Transverse colon (tissue), 4 donors: ENCODE data around the gene TRPV4.

Experiments used
- POLR2AphosphoS5 ChIP-seq, 3 donors: sonication (generic); formaldehyde crosslinking; IDR thresholded peaks; one replicate each; pipeline ENCODE4 v1.6.1; 2016; ENCODE audit warnings: antibody characterized with exemption in 3 of 3
- TF ChIP-seq, protein P1 (sequence below), 5 experiments: fragments of 200-600 bp in 3 of 5; fragments of 450-650 bp in 2 of 5; sonication (generic) in 3 of 5; IDR thresholded peaks; 1 replicate in 2 of 5; 2 replicates in 3 of 5; pipeline ENCODE4 v1.5.1; 2016 to 2017; ENCODE audit warnings: antibody characterized with exemption in 5 of 5, inconsistent platforms in 3 of 5, mild to moderate bottlenecking in 2 of 5, moderate library complexity in 1 of 5

DNA sequence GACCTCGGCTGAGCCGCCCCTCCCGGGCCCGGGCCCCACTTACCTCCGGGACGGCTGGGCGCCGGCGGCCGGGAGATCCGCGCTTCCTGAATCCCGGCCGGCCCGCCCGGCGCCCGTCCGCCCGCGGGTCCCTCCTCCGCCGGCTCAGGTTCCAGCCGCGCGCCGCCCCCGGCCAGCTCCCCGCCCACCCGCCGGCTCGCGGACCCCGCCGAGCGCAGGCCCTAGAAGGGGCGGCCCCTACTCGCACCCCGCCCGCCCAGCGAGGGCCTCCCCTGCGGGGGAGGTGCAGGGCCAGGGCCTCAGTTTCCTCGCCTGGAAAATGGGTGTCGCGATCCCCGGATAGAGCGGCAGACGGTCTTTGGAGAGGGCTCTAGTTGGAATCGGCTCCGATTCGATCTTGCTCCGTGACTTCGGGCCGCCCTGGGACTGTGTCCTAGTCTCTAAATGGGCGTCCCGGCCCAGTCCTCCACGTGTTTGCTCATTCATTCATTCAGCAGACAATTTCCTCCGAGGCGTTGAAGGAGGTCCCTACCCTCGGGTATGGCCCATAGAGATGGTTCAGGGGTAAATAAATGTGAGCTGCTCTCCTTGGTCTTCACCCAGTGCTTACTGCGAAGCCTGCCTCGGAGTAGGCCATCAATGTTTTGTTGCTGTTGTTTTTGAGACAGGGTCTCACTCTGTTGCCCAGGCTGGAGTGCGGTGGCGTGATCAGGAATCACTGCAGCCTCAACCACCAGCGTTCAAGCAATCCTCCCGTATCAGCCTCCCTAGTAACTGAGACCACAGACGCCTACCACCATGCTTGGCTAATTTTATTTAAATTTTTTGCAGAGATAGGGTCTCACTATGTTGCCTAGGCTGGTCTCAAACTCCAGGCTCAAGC is at the start of gene TRPV4:
- TF ChIP-seq, protein P1, sequence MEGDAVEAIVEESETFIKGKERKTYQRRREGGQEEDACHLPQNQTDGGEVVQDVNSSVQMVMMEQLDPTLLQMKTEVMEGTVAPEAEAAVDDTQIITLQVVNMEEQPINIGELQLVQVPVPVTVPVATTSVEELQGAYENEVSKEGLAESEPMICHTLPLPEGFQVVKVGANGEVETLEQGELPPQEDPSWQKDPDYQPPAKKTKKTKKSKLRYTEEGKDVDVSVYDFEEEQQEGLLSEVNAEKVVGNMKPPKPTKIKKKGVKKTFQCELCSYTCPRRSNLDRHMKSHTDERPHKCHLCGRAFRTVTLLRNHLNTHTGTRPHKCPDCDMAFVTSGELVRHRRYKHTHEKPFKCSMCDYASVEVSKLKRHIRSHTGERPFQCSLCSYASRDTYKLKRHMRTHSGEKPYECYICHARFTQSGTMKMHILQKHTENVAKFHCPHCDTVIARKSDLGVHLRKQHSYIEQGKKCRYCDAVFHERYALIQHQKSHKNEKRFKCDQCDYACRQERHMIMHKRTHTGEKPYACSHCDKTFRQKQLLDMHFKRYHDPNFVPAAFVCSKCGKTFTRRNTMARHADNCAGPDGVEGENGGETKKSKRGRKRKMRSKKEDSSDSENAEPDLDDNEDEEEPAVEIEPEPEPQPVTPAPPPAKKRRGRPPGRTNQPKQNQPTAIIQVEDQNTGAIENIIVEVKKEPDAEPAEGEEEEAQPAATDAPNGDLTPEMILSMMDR (IDR thresholded peaks at IDR 0.05), result no peak
- no peak for TF ChIP-seq POLR2AphosphoS5 (IDR thresholded peaks at IDR 0.05)
